CD4-positive, alpha-beta T cell treated with Interleukin-21 for 1 hour (primary cell): ENCODE data around the gene MLEC.

Experiments
- DNase-seq: peaks from one replicate; pipeline ENCODE4 v3.0.0-alpha.2; 2020

MLEC gene

DNA sequence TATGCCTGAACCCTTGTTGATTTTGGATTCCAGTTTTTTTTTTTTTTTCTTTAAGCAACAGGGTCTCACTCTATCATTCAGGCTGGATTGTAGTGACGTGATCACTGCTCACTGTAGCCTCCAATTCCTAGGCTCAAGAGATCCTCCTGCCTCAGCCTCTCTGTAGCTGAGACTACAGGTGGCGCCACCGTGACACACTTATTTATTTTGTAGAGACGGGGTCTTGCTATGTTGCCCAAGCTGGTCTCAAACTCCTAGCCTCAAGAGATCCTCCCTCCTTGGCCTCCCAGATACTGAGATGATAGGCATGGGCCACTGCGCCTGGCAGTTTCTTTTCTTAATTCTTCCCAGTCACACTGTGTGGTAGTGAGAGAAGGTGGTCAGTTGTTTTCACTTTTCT lies 63.9 kb downstream of the MLEC start:
- DNase-seq: no peak

GRCh38 chr12:120751389-120751788 lies 64.4 kb downstream of the MLEC start:
- DNase-seq: no peak
